Gastroesophageal sphincter (tissue), 4 donors: ENCODE data around the gene LAMC2. TPM values are rescaled to one million over a fixed set of nuclear protein-coding genes. Genes with fewer than 3 reads are reported as not detected.

Experiments used
- ATAC-seq: fragments of 150-250 bp; one replicate; pipeline ENCODE4 v1.9.1; 2016; ENCODE audit warnings: mild to moderate bottlenecking, moderate library complexity
- H3K27ac ChIP-seq, 4 donors: fragments of 200-600 bp; sonication (generic) in 3 of 4; 1 replicate in 3 of 4; 2 replicates in 1 of 4; pipeline ENCODE4 v1.5.1; 2016 to 2019
- H3K27me3 ChIP-seq: fragments of 200-600 bp; sonication (generic); one replicate; pipeline ENCODE4 v1.5.1; 2019
- H3K36me3 ChIP-seq, 2 donors: fragments of 200-600 bp; sonication (generic); one replicate each; pipeline ENCODE4 v1.5.1; 2019; ENCODE audit warnings: control low read depth in 1 of 2
- H3K4me1 ChIP-seq, 3 donors: fragments of 200-600 bp; sonication (generic); 1 replicate in 2 of 3; 2 replicates in 1 of 3; pipeline ENCODE4 v1.5.1; 2016 to 2019; ENCODE audit warnings: control low read depth in 2 of 3
- H3K4me3 ChIP-seq, 2 donors: fragments of 200-600 bp; sonication (generic); one replicate each; pipeline ENCODE4 v1.5.1; 2019; ENCODE audit warnings: mild to moderate bottlenecking in 1 of 2, moderate library complexity in 1 of 2
- H3K9me3 ChIP-seq, 3 donors: fragments of 200-600 bp; sonication (generic); one replicate each; pipeline ENCODE4 v1.5.1; 2017 to 2019; ENCODE audit warnings: control low read depth in 2 of 3
- CTCF ChIP-seq, 4 experiments: fragments of 200-600 bp in 2 of 4; fragments of 450-650 bp in 2 of 4; sonication (generic) in 1 of 4; IDR thresholded peaks; one replicate each; pipeline ENCODE4 v1.5.1; 2017 to 2019; ENCODE audit warnings: antibody characterized with exemption in 4 of 4, mild to moderate bottlenecking in 2 of 4, moderate library complexity in 2 of 4
- EP300 ChIP-seq: sonication (generic); formaldehyde crosslinking; IDR thresholded peaks from one replicate; pipeline ENCODE4 v1.6.1; 2017; ENCODE audit warnings: antibody characterized with exemption, mild to moderate bottlenecking
- POLR2A ChIP-seq, 2 donors: fragments of 450-650 bp; IDR thresholded peaks; one replicate each; pipeline ENCODE4 v1.6.1; 2017; ENCODE audit warnings: antibody characterized with exemption in 2 of 2, mild to moderate bottlenecking in 2 of 2, moderate library complexity in 1 of 2
- POLR2AphosphoS5 ChIP-seq: sonication (generic); formaldehyde crosslinking; IDR thresholded peaks from one replicate; pipeline ENCODE4 v1.6.1; 2017; ENCODE audit warnings: antibody characterized with exemption
- WGBS, 2 donors: methylation state at CpG; one replicate each; pipeline ENCODE4 v1.1.5; 2018; ENCODE audit warnings: low coverage in 1 of 2; 5-methylcytosine and 5-hydroxymethylcytosine counted together
- total RNA-seq, 4 donors: library from RNA; depleted of rRNA; stranded (reverse); fragments of >200 nt; gene quantifications; one replicate each; pipeline ENCODE4 v1.1.0, GENCODE V29; 2016

LAMC2 gene
- 10 to 100 TPM; 10.2 to 43.4 (median 18.4) TPM for total RNA-seq

GRCh38 chr1:183185941-183186490 lies at the start of gene LAMC2:
Gene LAMC2, plus strand, starts transcription at chr1:183186264. Its CDS starts 89 bp downstream, at chr1:183186353.
- no peaks in the 10 kb centered on the region for H3K36me3 ChIP-seq
- peak within 1 kb of the TSS; percentile 55 to 89 (median 75) for H3K27ac ChIP-seq
- WGBS, 2 donors = no CpG with 5 or more reads among the region's 30 CpGs
- ATAC-seq = peak; percentile 78
- H3K4me1 ChIP-seq = peaks cover 0 to 16% (median 4%) of the 10 kb centered on the region in 3 donors
- TF ChIP-seq EP300 = no peak
- peak in 3 of 4 experiments; percentile 48 to 62 (median 58) for TF ChIP-seq CTCF (IDR thresholded peaks at IDR 0.05)
- peak in 1 of 2 donors; percentile 15 for TF ChIP-seq POLR2A (IDR thresholded peaks at IDR 0.05)
- peak; percentile 22 for TF ChIP-seq POLR2AphosphoS5
- H3K9me3 ChIP-seq = no peaks in the 10 kb centered on the region
- peak within 1 kb of the TSS; percentile 33 to 50 for H3K4me3 ChIP-seq
- no peaks in the 10 kb centered on the region for H3K27me3 ChIP-seq

- 36 to 41% methylated on average over 3 of the region's 3 CpGs for WGBS, 2 donors
- ATAC-seq = peak; percentile 79
- TF ChIP-seq POLR2AphosphoS5 = peak; percentile 83
- no peak for TF ChIP-seq POLR2A (IDR thresholded peaks at IDR 0.05)
- Histone ChIP-seq H3K4me3 (no peak overlapping the region), H3K36me3 (peaks cover 13 to 85% of the 10 kb centered on the region in 2 donors), H3K4me1 (peaks cover 15 to 61% (median 23%) of the 10 kb centered on the region in 3 donors), H3K9me3 (no peaks in the 10 kb centered on the region), H3K27me3 (no peaks in the 10 kb centered on the region), H3K27ac (peak overlapping the region; percentile 76 to 98 (median 82))
Observed at GRCh38 chr1:183137782-183138181, 48.3 kb upstream of the LAMC2 start.

- Histone ChIP-seq H3K36me3 (peaks cover 10 to 85% of the 10 kb centered on the region in 2 donors), H3K27ac (peak overlapping the region; percentile 76 to 98 (median 82))
- TF ChIP-seq CTCF (IDR thresholded peaks at IDR 0.05) = no peak
- TF ChIP-seq EP300 = no peak
- no peak for TF ChIP-seq POLR2AphosphoS5
- no peak for TF ChIP-seq POLR2A (IDR thresholded peaks at IDR 0.05)
Observed at GRCh38 chr1:183138301-183138700, 47.8 kb upstream of the LAMC2 start.

GRCh38 chr1:183139281-183139942 lies 46.7 kb upstream of the LAMC2 start:
- WGBS, 2 donors = 17 to 80% methylated on average over 1 to 3 of the region's 4 CpGs
- peaks cover 10 to 74% of the 10 kb centered on the region in 2 donors for H3K36me3 ChIP-seq
- H3K9me3 ChIP-seq = no peaks in the 10 kb centered on the region
- peaks cover 22 to 74% (median 26%) of the 10 kb centered on the region in 3 donors for H3K4me1 ChIP-seq
- no peak overlapping the region for H3K4me3 ChIP-seq
- H3K27ac ChIP-seq = peak overlapping the region; percentile 76 to 98 (median 82)
- TF ChIP-seq POLR2AphosphoS5 (no peak), EP300 (no peak), POLR2A (IDR thresholded peaks at IDR 0.05) (no peak), CTCF (IDR thresholded peaks at IDR 0.05) (no peak)
- no peaks in the 10 kb centered on the region for H3K27me3 ChIP-seq
- no peak for ATAC-seq

More at GRCh38 chr1:183138301-183138700, 47.8 kb upstream of the LAMC2 start:
- 70 to 76% methylated on average over 4 of the region's 4 CpGs for WGBS, 2 donors
- H3K9me3 ChIP-seq = no peaks in the 10 kb centered on the region
- H3K4me1 ChIP-seq = peaks cover 17 to 66% (median 25%) of the 10 kb centered on the region in 3 donors
- no peak for ATAC-seq
- no peak overlapping the region for H3K4me3 ChIP-seq
- no peaks in the 10 kb centered on the region for H3K27me3 ChIP-seq

- H3K9me3 ChIP-seq = no peaks in the 10 kb centered on the region
- TF ChIP-seq POLR2A (IDR thresholded peaks at IDR 0.05) = no peak
- no peak for TF ChIP-seq EP300
- TF ChIP-seq POLR2AphosphoS5 = no peak
- no peak for TF ChIP-seq CTCF (IDR thresholded peaks at IDR 0.05)
- H3K36me3 ChIP-seq = peaks cover 7 to 68% of the 10 kb centered on the region in 2 donors
- H3K4me1 ChIP-seq = peaks cover 22 to 74% (median 26%) of the 10 kb centered on the region in 3 donors
- peak overlapping the region; percentile 76 to 98 (median 82) for H3K27ac ChIP-seq
- no peak overlapping the region for H3K4me3 ChIP-seq
- H3K27me3 ChIP-seq = no peaks in the 10 kb centered on the region
- no peak for ATAC-seq
Observed at GRCh38 chr1:183140633-183141032, 45.4 kb upstream of the LAMC2 start.
